Urothelium cell line (cell line): ENCODE measurements around the gene PROSER3.

Source experiments
- DNase-seq: peaks from one replicate; pipeline ENCODE4 v3.0.0; 2011; ENCODE audit warnings: low spot score, mixed read lengths
- FAIRE-seq: peaks from 2 replicates; lab custom pipeline; 2011; peaks lifted over from hg19 to GRCh38; lab: Jason Lieb, UNC

PROSER3 gene

GRCh38 chr19:35812220-35813042 lies 54.5 kb downstream of the PROSER3 start, which contains the start of gene PRODH2:
TSS of gene PRODH2 (minus strand) at chr19:35812845. CDS start at chr19:35812805, 40 bp downstream.
- FAIRE-seq (no peak), DNase-seq (no peak)

- FAIRE-seq, result no peak
- DNase-seq, result no peak
Measured at GRCh38 chr19:35813043-35813890, 55.3 kb downstream of the PROSER3 start.

DNA sequence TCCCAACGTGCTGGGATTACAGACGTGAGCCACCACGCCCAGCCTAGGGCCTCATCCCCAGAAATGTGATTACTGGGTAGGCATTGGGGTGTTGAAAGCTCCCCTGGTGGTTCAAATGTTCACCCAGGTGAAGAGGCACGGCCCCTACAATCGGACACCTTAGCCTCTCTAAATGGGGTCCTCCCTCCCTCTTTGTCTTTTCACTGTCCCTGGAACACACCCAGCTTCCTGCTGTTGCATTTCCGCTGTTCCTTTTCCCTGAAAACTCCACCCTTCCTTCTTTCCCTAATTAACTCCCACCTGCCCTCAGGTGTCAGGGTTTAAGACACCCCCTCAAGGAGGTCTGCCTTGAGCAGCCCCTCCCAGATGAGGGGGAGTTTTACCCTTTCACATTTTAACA lies 58.3 kb downstream of the PROSER3 start:
- DNase-seq (no peak), FAIRE-seq (no peak)

GRCh38 chr19:35816846-35817245 lies 58.9 kb downstream of the PROSER3 start:
- no peak for FAIRE-seq

GRCh38 chr19:35818445-35818844 lies 60.5 kb downstream of the PROSER3 start:
- FAIRE-seq (no peak), DNase-seq (no peak)

More at GRCh38 chr19:35816846-35817245, 58.9 kb downstream of the PROSER3 start:
- DNase-seq, result no peak
